ENCODE data around the gene ST6GALNAC5. TPM values are rescaled to one million over a fixed set of nuclear protein-coding genes. Genes with fewer than 3 reads are reported as not detected.

ST6GALNAC5 gene
- total RNA-seq, 3 donors from 2014 or later, result 0.48 to 53.4 (median 15.4) TPM

DNA sequence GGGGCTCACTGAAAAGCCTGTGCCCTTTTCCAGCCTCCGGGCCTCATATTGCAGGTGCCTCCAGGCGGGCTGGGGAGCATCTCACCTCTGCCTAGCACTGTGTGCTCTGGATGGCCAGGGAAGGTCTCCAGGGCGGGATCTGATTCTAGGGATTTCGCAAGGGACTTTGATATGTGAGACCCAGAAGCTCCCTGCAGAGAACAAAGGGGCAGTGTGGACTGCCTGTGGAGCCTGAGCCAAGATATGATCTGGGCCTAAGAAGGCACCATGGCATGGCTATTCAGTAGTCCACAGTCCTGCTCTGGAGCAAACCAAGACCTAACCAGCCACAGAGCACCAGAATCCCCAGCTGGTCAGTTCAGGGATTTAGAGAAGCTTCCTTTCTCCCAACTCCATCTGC lies 157.2 kb downstream of the ST6GALNAC5 start:
- no peaks in the 10 kb centered on the region for H3K9me3 ChIP-seq
- no peaks in the 10 kb centered on the region for H3K27me3 ChIP-seq
- no peak for DNase-seq (ENCODE audit: low spot score in 2 of 2)
- H3K36me3 ChIP-seq, result no peaks in the 10 kb centered on the region
- H3K4me3 ChIP-seq, result no peak overlapping the region
- intact Hi-C loops (cut with DNase I; ENCODE audit: low total_unique reads), result no loop called here
- TF ChIP-seq POLR2AphosphoS5 (IDR thresholded peaks at IDR 0.05) (no peak), POLR2A (IDR thresholded peaks at IDR 0.05) (no peak)
- TF ChIP-seq, protein P1, sequence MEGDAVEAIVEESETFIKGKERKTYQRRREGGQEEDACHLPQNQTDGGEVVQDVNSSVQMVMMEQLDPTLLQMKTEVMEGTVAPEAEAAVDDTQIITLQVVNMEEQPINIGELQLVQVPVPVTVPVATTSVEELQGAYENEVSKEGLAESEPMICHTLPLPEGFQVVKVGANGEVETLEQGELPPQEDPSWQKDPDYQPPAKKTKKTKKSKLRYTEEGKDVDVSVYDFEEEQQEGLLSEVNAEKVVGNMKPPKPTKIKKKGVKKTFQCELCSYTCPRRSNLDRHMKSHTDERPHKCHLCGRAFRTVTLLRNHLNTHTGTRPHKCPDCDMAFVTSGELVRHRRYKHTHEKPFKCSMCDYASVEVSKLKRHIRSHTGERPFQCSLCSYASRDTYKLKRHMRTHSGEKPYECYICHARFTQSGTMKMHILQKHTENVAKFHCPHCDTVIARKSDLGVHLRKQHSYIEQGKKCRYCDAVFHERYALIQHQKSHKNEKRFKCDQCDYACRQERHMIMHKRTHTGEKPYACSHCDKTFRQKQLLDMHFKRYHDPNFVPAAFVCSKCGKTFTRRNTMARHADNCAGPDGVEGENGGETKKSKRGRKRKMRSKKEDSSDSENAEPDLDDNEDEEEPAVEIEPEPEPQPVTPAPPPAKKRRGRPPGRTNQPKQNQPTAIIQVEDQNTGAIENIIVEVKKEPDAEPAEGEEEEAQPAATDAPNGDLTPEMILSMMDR (IDR thresholded peaks at IDR 0.05), result no peak
- no peak overlapping the region for H3K27ac ChIP-seq
- no peaks in the 10 kb centered on the region for H3K4me1 ChIP-seq

DNA sequence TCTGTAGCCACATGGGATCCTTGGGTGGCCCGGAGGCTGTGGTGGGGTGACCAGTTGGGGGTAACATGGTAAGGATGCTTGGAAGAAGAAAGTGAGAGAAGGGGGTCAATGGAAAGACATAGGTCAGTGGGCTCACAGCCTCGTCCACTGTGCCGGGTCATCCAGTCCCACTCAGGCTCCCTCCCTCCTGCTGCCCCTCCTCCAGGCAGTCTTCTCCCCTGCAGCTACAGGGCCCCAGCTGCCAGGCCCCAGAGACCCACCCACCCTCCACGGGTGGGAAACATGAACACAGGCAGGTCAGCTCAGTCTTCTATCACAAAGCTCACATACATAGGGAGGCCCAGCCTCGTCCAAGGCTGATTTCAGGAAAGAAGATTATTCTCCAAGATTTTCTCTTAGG lies 158.3 kb downstream of the ST6GALNAC5 start:
- Histone ChIP-seq H3K4me1 (no peaks in the 10 kb centered on the region), H3K4me3 (no peak overlapping the region), H3K27me3 (no peaks in the 10 kb centered on the region), H3K27ac (no peak overlapping the region), H3K36me3 (no peaks in the 10 kb centered on the region), H3K9me3 (no peaks in the 10 kb centered on the region)
- no peak for TF ChIP-seq POLR2AphosphoS5 (IDR thresholded peaks at IDR 0.05)
- TF ChIP-seq POLR2A (IDR thresholded peaks at IDR 0.05), result no peak
- TF ChIP-seq, protein P1 (IDR thresholded peaks at IDR 0.05), result no peak
- intact Hi-C loops (cut with DNase I; ENCODE audit: low total_unique reads), result no loop called here
- no peak for DNase-seq (ENCODE audit: low spot score in 2 of 2)

DNA sequence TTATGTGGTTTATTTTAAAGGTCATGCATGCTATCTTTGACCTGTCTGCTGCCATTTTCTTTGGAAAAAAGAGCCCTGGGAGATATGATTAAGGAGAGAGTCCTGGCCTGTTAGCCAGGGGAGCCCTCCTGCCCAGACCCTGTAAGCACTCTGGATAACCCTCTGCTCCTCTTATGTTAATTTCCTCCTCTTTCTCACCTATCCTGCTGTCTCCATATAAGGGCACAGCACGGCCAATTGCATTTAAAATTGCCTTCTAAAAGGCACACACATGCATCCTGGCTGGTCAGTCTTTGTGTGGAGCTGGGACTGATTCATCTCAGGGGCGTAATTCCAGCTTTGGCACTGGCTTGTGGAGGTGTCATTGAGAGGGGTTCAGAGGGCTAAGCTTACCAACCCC lies 158.9 kb downstream of the ST6GALNAC5 start:
- TF ChIP-seq, protein P1 (IDR thresholded peaks at IDR 0.05), result no peak
- TF ChIP-seq POLR2AphosphoS5 (IDR thresholded peaks at IDR 0.05) (no peak), POLR2A (IDR thresholded peaks at IDR 0.05) (no peak)
- H3K4me1 ChIP-seq, result no peaks in the 10 kb centered on the region

DNA sequence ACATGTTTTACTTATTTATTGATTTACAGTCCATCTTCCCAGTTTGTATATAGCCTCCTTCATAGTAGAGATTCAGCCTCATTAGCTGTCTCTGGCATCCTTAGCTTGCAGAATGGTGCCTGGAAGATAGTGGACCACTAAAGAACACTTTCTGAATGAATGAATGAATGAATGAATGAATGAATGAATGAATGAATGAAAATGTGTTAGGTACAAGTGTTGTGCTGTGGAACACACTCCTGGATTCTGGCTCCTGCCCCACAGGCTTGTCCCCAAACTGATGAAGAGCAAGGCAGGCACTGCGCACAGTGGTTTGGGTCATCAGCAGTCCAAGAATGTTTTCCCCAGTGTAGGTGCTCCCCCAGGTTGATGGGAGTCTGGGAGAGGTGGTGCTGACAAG lies 159.4 kb downstream of the ST6GALNAC5 start:
- Histone ChIP-seq H3K4me3 (no peak overlapping the region), H3K36me3 (no peaks in the 10 kb centered on the region), H3K27me3 (no peaks in the 10 kb centered on the region), H3K9me3 (no peaks in the 10 kb centered on the region), H3K27ac (no peak overlapping the region), H3K4me1 (no peaks in the 10 kb centered on the region)
- intact Hi-C loops (cut with DNase I; ENCODE audit: low total_unique reads), result no loop called here
- no peak for DNase-seq (ENCODE audit: low spot score in 2 of 2)
- TF ChIP-seq, protein P1 (IDR thresholded peaks at IDR 0.05), result no peak
- TF ChIP-seq POLR2A (IDR thresholded peaks at IDR 0.05) (no peak), POLR2AphosphoS5 (IDR thresholded peaks at IDR 0.05) (no peak)

More for the DNA sequence above, 158.9 kb downstream of the ST6GALNAC5 start:
- H3K27me3 ChIP-seq, result no peaks in the 10 kb centered on the region
- no peak for DNase-seq (ENCODE audit: low spot score in 2 of 2)
- intact Hi-C loops (cut with DNase I; ENCODE audit: low total_unique reads), result no loop called here
- H3K9me3 ChIP-seq, result no peaks in the 10 kb centered on the region
- no peaks in the 10 kb centered on the region for H3K36me3 ChIP-seq
- no peak overlapping the region for H3K27ac ChIP-seq
- no peak overlapping the region for H3K4me3 ChIP-seq

DNA sequence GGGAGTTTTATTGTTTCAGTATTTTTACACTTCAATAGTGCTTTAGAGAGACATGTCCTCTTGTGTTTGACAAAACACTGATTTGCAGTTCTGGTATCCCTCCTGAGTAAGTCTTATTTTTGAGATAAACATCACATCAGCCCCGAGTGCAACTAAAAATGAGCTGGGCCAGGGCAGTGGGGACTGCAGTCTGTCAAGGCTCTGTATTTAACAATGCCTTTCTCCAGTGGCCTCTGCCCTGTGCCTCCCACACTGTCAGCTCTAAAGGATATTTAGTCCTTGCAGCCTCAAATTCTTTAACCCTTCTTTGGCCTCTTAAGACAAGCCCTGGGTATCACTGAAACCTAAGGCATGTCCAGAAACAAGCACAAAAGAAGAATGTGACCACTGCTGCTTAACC lies 160.6 kb downstream of the ST6GALNAC5 start:
- DNase-seq (ENCODE audit: low spot score in 2 of 2), result no peak
- H3K36me3 ChIP-seq, result no peaks in the 10 kb centered on the region
- TF ChIP-seq, protein P1 (IDR thresholded peaks at IDR 0.05), result no peak
- TF ChIP-seq POLR2AphosphoS5 (IDR thresholded peaks at IDR 0.05), result no peak
- no peaks in the 10 kb centered on the region for H3K4me1 ChIP-seq
- H3K27ac ChIP-seq, result no peak overlapping the region
- no peak overlapping the region for H3K4me3 ChIP-seq
- no peaks in the 10 kb centered on the region for H3K27me3 ChIP-seq
- intact Hi-C loops (cut with DNase I; ENCODE audit: low total_unique reads), result no loop called here
- H3K9me3 ChIP-seq, result no peaks in the 10 kb centered on the region

All from breast epithelium (tissue), 4 donors.